Spleen (tissue), 13 donors: ENCODE results near the gene SUV39H1. TPM values are rescaled to one million over a fixed set of nuclear protein-coding genes. Genes with fewer than 3 reads are reported as not detected.
A peak's percentile ranks its signal among the peaks of the same experiment; 100 is the strongest.
"Not testable (repeated sequence)": the region's sequence is repeated elsewhere in the genome, so short reads cannot be mapped to it uniquely, and the experiment has no call there.

Experiments used
- DNase-seq: peaks from one replicate; pipeline ENCODE4 v3.0.0-alpha.2; 2020
- H3K27ac ChIP-seq, 8 donors: fragments of 200-600 bp; sonication (generic) in 7 of 8; 1 replicate in 4 of 8; 2 replicates in 4 of 8; pipeline versions ENCODE4 v1.5.0 to v1.8.0; 2016 to 2021; ENCODE audit warnings: inconsistent platforms in 4 of 8, mild to moderate bottlenecking in 4 of 8, moderate library complexity in 1 of 8
- H3K27me3 ChIP-seq, 7 donors: fragments of 200-600 bp; sonication (generic) in 6 of 7; replicated peaks in 1 of 7; 1 replicate in 4 of 7; 2 replicates in 3 of 7; pipeline versions ENCODE4 v1.5.0 to v1.8.0; 2016 to 2021; ENCODE audit warnings: inconsistent platforms in 3 of 7, mild to moderate bottlenecking in 1 of 7
- H3K36me3 ChIP-seq, 6 donors: fragments of 200-600 bp; sonication (generic) in 5 of 6; 1 replicate in 4 of 6; 2 replicates in 2 of 6; pipeline versions ENCODE4 v1.5.0 to v1.8.0; 2016 to 2021; ENCODE audit warnings: inconsistent platforms in 2 of 6
- H3K4me1 ChIP-seq, 6 donors: fragments of 200-600 bp; sonication (generic) in 5 of 6; 1 replicate in 3 of 6; 2 replicates in 3 of 6; pipeline versions ENCODE4 v1.5.0 to v1.8.0; 2016 to 2021; ENCODE audit warnings: inconsistent platforms in 3 of 6
- H3K4me3 ChIP-seq, 8 donors: fragments of 200-600 bp; sonication (generic) in 7 of 8; 1 replicate in 4 of 8; 2 replicates in 4 of 8; pipeline versions ENCODE4 v1.5.0 to v1.8.0; 2016 to 2021; ENCODE audit warnings: inconsistent platforms in 4 of 8, mild to moderate bottlenecking in 4 of 8, moderate library complexity in 2 of 8
- H3K9me3 ChIP-seq, 8 donors: fragments of 200-600 bp; sonication (generic) in 7 of 8; 1 replicate in 4 of 8; 2 replicates in 4 of 8; pipeline versions ENCODE4 v1.5.0 to v1.8.0; 2016 to 2021; ENCODE audit warnings: inconsistent platforms in 4 of 8
- CTCF ChIP-seq, 11 experiments: fragments of 200-600 bp in 7 of 11; fragments of 450-650 bp in 4 of 11; sonication (generic) in 4 of 11; IDR thresholded peaks in 8 of 11; conservative IDR thresholded peaks in 3 of 11; 1 replicate in 7 of 11; 2 replicates in 4 of 11; pipeline versions ENCODE4 v1.4.0 to v1.8.0; 2016 to 2021; ENCODE audit warnings: antibody characterized with exemption in 11 of 11, inconsistent platforms in 4 of 11, mild to moderate bottlenecking in 1 of 11
- POLR2A ChIP-seq, 3 donors: fragments of 450-650 bp; IDR thresholded peaks; one replicate each; pipeline ENCODE4 v1.5.1; 2017; ENCODE audit warnings: antibody characterized with exemption in 3 of 3, mild to moderate bottlenecking in 1 of 3
- POLR2AphosphoS5 ChIP-seq, 3 donors: sonication (generic); formaldehyde crosslinking; IDR thresholded peaks; one replicate each; pipeline ENCODE4 v1.5.1; 2017; ENCODE audit warnings: antibody characterized with exemption in 3 of 3
- WGBS, 5 donors: extraction: QIAGEN DNeasy Blood & Tissue Kit in 3 of 5; methylation state at CpG; one replicate each; pipeline versions ENCODE4 v1.1.5 to v1.1.7; 2013 to 2018; 5-methylcytosine and 5-hydroxymethylcytosine counted together
- intact Hi-C: fragments of 100-400 bp; cut with DNase I; formaldehyde crosslinking; loops from one replicate; pipeline ENCODE4 v1.15.0; 2023; ENCODE audit warnings: low total_unique reads
- long read RNA-seq, 2 donors: transcript quantifications; one replicate each; lab custom pipeline, GENCODE V29; 2026
- polyA plus RNA-seq, 3 donors: library from polyadenylated mRNA; stranded (reverse); fragments of 200-250 nt; gene quantifications; one replicate each; pipeline ENCODE4 v1.2.1, GENCODE V29; 2013
- total RNA-seq, 7 donors: library from RNA; depleted of rRNA in 3 of 7; stranded (reverse); fragments of >200 nt in 3 of 7; fragmentation: NEBNext Ultra II Directional in 4 of 7; extraction: Animal tissue kit (Norgen Biotek cat#: 25700) in 4 of 7; gene quantifications; one replicate each; pipeline versions ENCODE4 v1.1.0 to v1.2.1, GENCODE V29; 2016 to 2021
- donor health status: healthy with polysubstance abuse.
- donor health status: DM: no; HTN: no; CAD: no; lungs with moderate emphysema.
- donor health status: DM: no; HTN: no; CAD: no.
- donor health status: Bipolar disorder and iron deficiency.
- donor health status: healthy.
- donor health status: DM: no; HTN: no; CAD: no.
- donor health status: DM: yes; HTN: yes; CAD: no.

The SUV39H1 gene
- 1 to 10 TPM; 6.2 to 9.2 (median 7.4) TPM for total RNA-seq
- 1 to 10 TPM; 4.0 to 6.7 (median 4.9) TPM for polyA plus RNA-seq
- long read RNA-seq, donor 1, partial matches to known transcripts = 0 of 3 reads
- long read RNA-seq, donor 1, other reads (novel, unspliced or antisense) = 0 of 3 reads
- long read RNA-seq, donor 2 = 0 reads

GRCh38 chrX:48696301-48696908, at the start of gene SUV39H1:
Gene SUV39H1, plus strand, starts transcription at chrX:48696734. Its CDS starts 51 bp downstream, at chrX:48696785.
- TF ChIP-seq POLR2A (IDR thresholded peaks at IDR 0.05) = peak in 2 of 3 donors; percentile 32 to 65
- TF ChIP-seq CTCF (IDR thresholded peaks at IDR 0.05 in 8 of 11, conservative IDR thresholded peaks at IDR 0.05 in 3 of 11) = peak in 1 of 11 experiments; percentile 20
- peak; percentile 97 to 98 (median 98) for TF ChIP-seq POLR2AphosphoS5 (IDR thresholded peaks at IDR 0.05)
- peak; percentile 96 for DNase-seq
- Histone ChIP-seq H3K36me3 (peaks cover 0 to 27% (median 12%) of the 10 kb centered on the region in 6 donors), H3K27ac (peak within 1 kb of the TSS; percentile 59 to 94 (median 90)), H3K4me3 (peak within 1 kb of the TSS; percentile 39 to 85 (median 66)), H3K4me1 (peaks cover 0 to 25% (median 9%) of the 10 kb centered on the region in 6 donors), H3K9me3 (no peaks in the 10 kb centered on the region), H3K27me3 (no peaks in the 10 kb centered on the region)
- intact Hi-C loops = no loop called here
- 0 to 40% (median 1%) methylated on average over 4 to 66 of the region's 66 CpGs for WGBS, 5 donors

- intact Hi-C loops = no loop called here
- no peaks in the 10 kb centered on the region for H3K27me3 ChIP-seq
- no peaks in the 10 kb centered on the region for H3K36me3 ChIP-seq
- H3K4me1 ChIP-seq = peaks cover 0 to 9% (median 6%) of the 10 kb centered on the region in 6 donors
- DNase-seq = peak; percentile 73
- WGBS, 5 donors = 6 to 39% (median 16%) methylated on average over 4 to 6 of the region's 6 CpGs
- peak overlapping the region in 5 of 8 donors; percentile 15 to 50 (median 37) for H3K27ac ChIP-seq
- no peak for TF ChIP-seq POLR2A (IDR thresholded peaks at IDR 0.05)
- peak in 2 of 3 donors; percentile 16 to 22 for TF ChIP-seq POLR2AphosphoS5 (IDR thresholded peaks at IDR 0.05)
- TF ChIP-seq CTCF (IDR thresholded peaks at IDR 0.05 in 8 of 11, conservative IDR thresholded peaks at IDR 0.05 in 3 of 11) = peak in 9 of 11 experiments; percentile 12 to 57 (median 40)
- H3K4me3 ChIP-seq = no peak overlapping the region
- H3K9me3 ChIP-seq = no peaks in the 10 kb centered on the region
Observed at GRCh38 chrX:48648336-48648751, 48.2 kb upstream of the SUV39H1 start.

- no peaks in the 10 kb centered on the region for H3K27me3 ChIP-seq
- H3K36me3 ChIP-seq = no peaks in the 10 kb centered on the region
- intact Hi-C loops = no loop called here
- H3K9me3 ChIP-seq = no peaks in the 10 kb centered on the region
- TF ChIP-seq POLR2A (IDR thresholded peaks at IDR 0.05) = no peak
- no peak for TF ChIP-seq CTCF (IDR thresholded peaks at IDR 0.05 in 8 of 11, conservative IDR thresholded peaks at IDR 0.05 in 3 of 11)
- TF ChIP-seq POLR2AphosphoS5 (IDR thresholded peaks at IDR 0.05) = no peak
- peaks cover 0 to 9% (median 6%) of the 10 kb centered on the region in 6 donors for H3K4me1 ChIP-seq
- DNase-seq = no peak
- peak overlapping the region in 3 of 8 donors; percentile 37 to 50 (median 40) for H3K27ac ChIP-seq
- no peak overlapping the region for H3K4me3 ChIP-seq
- 74 to 97% (median 92%) methylated on average over 3 of the region's 3 CpGs for whole genome bisulfite sequencing, 5 donors
Observed at GRCh38 chrX:48649102-48649501, 47.4 kb upstream of the SUV39H1 start.

GRCh38 chrX:48652055-48652579, 44.4 kb upstream of the SUV39H1 start:
- H3K9me3 ChIP-seq, H3K27me3 ChIP-seq, H3K4me1 ChIP-seq, H3K4me3 ChIP-seq, H3K36me3 ChIP-seq, intact Hi-C loops, DNase-seq, H3K27ac ChIP-seq: not testable (repeated sequence)
- WGBS, 5 donors = 72 to 77% (median 74%) methylated on average over 5 of the region's 5 CpGs

GRCh38 chrX:48654746-48655145, 41.8 kb upstream of the SUV39H1 start:
- H3K27ac ChIP-seq, H3K4me3 ChIP-seq, intact Hi-C loops, H3K4me1 ChIP-seq, H3K9me3 ChIP-seq, H3K27me3 ChIP-seq, H3K36me3 ChIP-seq: not testable (repeated sequence)
- peak; percentile 40 for DNase-seq
- WGBS, 5 donors = 73 to 94% (median 74%) methylated on average over 12 to 19 of the region's 19 CpGs

GRCh38 chrX:48659686-48660085, 36.8 kb upstream of the SUV39H1 start:
- WGBS, 5 donors = 92 to 97% (median 95%) methylated on average over 3 to 30 of the region's 34 CpGs; no CpG with 5 or more reads in 1 of the 5 donors
- H3K4me3 ChIP-seq, intact Hi-C loops, H3K9me3 ChIP-seq, H3K27ac ChIP-seq, H3K4me1 ChIP-seq, H3K27me3 ChIP-seq, H3K36me3 ChIP-seq: not testable (repeated sequence)
- peak; percentile 53 for DNase-seq
